Omental fat pad (tissue), 4 donors: Measurements from ENCODE around the gene C3orf18. TPM values are rescaled to one million over a fixed set of nuclear protein-coding genes. Genes with fewer than 3 reads are reported as not detected.

Experiments used
- ATAC-seq: fragments of 150-250 bp; one replicate; pipeline ENCODE4 v1.9.1; 2016; ENCODE audit warnings: mild to moderate bottlenecking, moderate library complexity; ENCODE audit not compliant: low FRiP score
- DNase-seq: peaks from one replicate; pipeline ENCODE4 v3.0.0-alpha.2; 2019; ENCODE audit warnings: low spot score
- CTCF ChIP-seq, 3 donors: fragments of 450-650 bp; IDR thresholded peaks; one replicate each; pipeline ENCODE4 v1.5.1; 2016 to 2017; ENCODE audit warnings: antibody characterized with exemption in 3 of 3, mild to moderate bottlenecking in 3 of 3, moderate library complexity in 2 of 3
- total RNA-seq, 4 donors: library from RNA; depleted of rRNA; stranded (reverse); fragments of >200 nt; gene quantifications; one replicate each; pipeline ENCODE4 v1.1.0, GENCODE V29; 2016

Gene C3orf18
- total RNA-seq, 4 donors from 2014 or later, result 4.4 to 11.1 (median 9.2) TPM

GRCh38 chr3:50530001-50530970, 37.3 kb downstream of the C3orf18 start:
- no peak for TF ChIP-seq CTCF (IDR thresholded peaks at IDR 0.05)
- DNase-seq (no peak), ATAC-seq (no peak)

GRCh38 chr3:50525987-50526386, 41.6 kb downstream of the C3orf18 start:
- TF ChIP-seq CTCF (IDR thresholded peaks at IDR 0.05), result no peak
- DNase-seq (no peak), ATAC-seq (no peak)

- ATAC-seq (no peak), DNase-seq (no peak)
- no peak for TF ChIP-seq CTCF (IDR thresholded peaks at IDR 0.05)
These were observed 42.2 kb downstream of the C3orf18 start for GRCh38 chr3:50525191-50525910.

GRCh38 chr3:50524746-50525145, 42.8 kb downstream of the C3orf18 start:
- ATAC-seq, result no peak
- no peak for TF ChIP-seq CTCF (IDR thresholded peaks at IDR 0.05)
- DNase-seq, result no peak

GRCh38 chr3:50523279-50523811, 44.2 kb downstream of the C3orf18 start:
- ATAC-seq, result no peak
- DNase-seq, result no peak
- no peak for TF ChIP-seq CTCF (IDR thresholded peaks at IDR 0.05)

GRCh38 chr3:50521572-50521971, 46.0 kb downstream of the C3orf18 start:
- ATAC-seq, result no peak
- TF ChIP-seq CTCF (IDR thresholded peaks at IDR 0.05), result no peak
- DNase-seq, result no peak
